HG02678 (cell line): ENCODE measurements around the gene IDUA.
"Not testable (repeated sequence)": the region's sequence is repeated elsewhere in the genome, so short reads cannot be mapped to it uniquely, and the experiment has no call there.

ENCODE experiments used
- ATAC-seq: cut with Tn5 transposase; IDR thresholded peaks from one replicate; pipeline ENCODE4 v1.9.1; 2021; ENCODE audit warnings: mild to moderate bottlenecking, moderate library complexity; ENCODE audit not compliant: unreplicated experiment

IDUA gene

GRCh38 chr4:986879-987623, at the start of gene IDUA:
TSS of gene IDUA (plus strand) at chr4:987044. CDS start at chr4:987085, 41 bp downstream.
- ATAC-seq = peak; percentile 81

GRCh38 chr4:939508-939907, 47.3 kb upstream of the IDUA start:
- ATAC-seq = not testable (repeated sequence)

- ATAC-seq = no peak
Observed at GRCh38 chr4:945274-946102, 41.4 kb upstream of the IDUA start.

GRCh38 chr4:946103-946450, 40.8 kb upstream of the IDUA start:
- ATAC-seq = no peak

GRCh38 chr4:946517-947471, 40.0 kb upstream of the IDUA start:
- ATAC-seq = no peak

GRCh38 chr4:947491-947971, 39.3 kb upstream of the IDUA start:
- ATAC-seq = no peak

- ATAC-seq = no peak
Observed at GRCh38 chr4:948101-948935, 38.5 kb upstream of the IDUA start.

- ATAC-seq = no peak
Observed at GRCh38 chr4:948936-949300, 37.9 kb upstream of the IDUA start.

GRCh38 chr4:949656-950055, 37.2 kb upstream of the IDUA start:
- no peak for ATAC-seq

- ATAC-seq = no peak
Observed at GRCh38 chr4:950136-951020, 36.5 kb upstream of the IDUA start.

- ATAC-seq = no peak
Observed at GRCh38 chr4:951186-951585, 35.7 kb upstream of the IDUA start.

- ATAC-seq = no peak
Observed at GRCh38 chr4:951594-952468, 35.0 kb upstream of the IDUA start.

- ATAC-seq = no peak
Observed at GRCh38 chr4:952881-953573, 33.8 kb upstream of the IDUA start.

GRCh38 chr4:953574-953915, 33.3 kb upstream of the IDUA start:
- no peak for ATAC-seq

GRCh38 chr4:954211-955020, 32.4 kb upstream of the IDUA start:
- no peak for ATAC-seq

GRCh38 chr4:955161-955921, 31.5 kb upstream of the IDUA start:
- ATAC-seq = no peak
